Fibroblast of the aortic adventitia (primary cell): Measurements from ENCODE around the gene LMF2. TPM values are rescaled to one million over a fixed set of nuclear protein-coding genes. Genes with fewer than 3 reads are reported as not detected.

Source experiments
- DNase-seq: peaks from one replicate; pipeline ENCODE4 v3.0.0-alpha.2; 2010; ENCODE audit warnings: low read depth
- H3K4me3 ChIP-seq: 2 replicates; pipeline ENCODE4 v1.5.1; 2011; ENCODE audit warnings: low read depth, mild to moderate bottlenecking, control low read depth, low read length, moderate library complexity
- CTCF ChIP-seq: IDR thresholded peaks from 2 replicates; pipeline ENCODE4 v1.5.1; 2011; ENCODE audit warnings: mild to moderate bottlenecking, low read length, control low read depth, inconsistent platforms; ENCODE audit not compliant: insufficient read depth
- total RNA-seq: library from RNA; depleted of rRNA; stranded (reverse); fragments of >200 nt; gene quantifications from 2 replicates; pipeline ENCODE4 v1.2.3, GENCODE V29; 2012; ENCODE audit warnings: low replicate concordance

The LMF2 gene
- 21.4 and 50.6 TPM in 2 replicates for total RNA-seq

GRCh38 chr22:50507421-50507990, at the start of gene LMF2:
Gene LMF2, minus strand, starts transcription at chr22:50507702. Its CDS starts 27 bp downstream, at chr22:50507675.
- H3K4me3 ChIP-seq, result peak within 1 kb of the TSS; percentile 99
- no peak for DNase-seq
- no peak for TF ChIP-seq CTCF

- no peak for TF ChIP-seq CTCF
- H3K4me3 ChIP-seq, result no peak overlapping the region
- no peak for DNase-seq
These were observed 49.2 kb upstream of the LMF2 start for GRCh38 chr22:50556703-50557102.

- no peak overlapping the region for H3K4me3 ChIP-seq
- DNase-seq, result no peak
- TF ChIP-seq CTCF, result no peak
These were observed 45.8 kb upstream of the LMF2 start for GRCh38 chr22:50553310-50553709.

GRCh38 chr22:50551160-50551752, 43.8 kb upstream of the LMF2 start:
- TF ChIP-seq CTCF, result no peak
- no peak for DNase-seq
- H3K4me3 ChIP-seq, result no peak overlapping the region

GRCh38 chr22:50550395-50550794, 42.9 kb upstream of the LMF2 start:
- H3K4me3 ChIP-seq, result no peak overlapping the region
- no peak for DNase-seq
- no peak for TF ChIP-seq CTCF

GRCh38 chr22:50548921-50549790, 41.7 kb upstream of the LMF2 start:
- no peak for TF ChIP-seq CTCF
- no peak overlapping the region for H3K4me3 ChIP-seq
- no peak for DNase-seq
